Pancreas (tissue), 10 donors: ENCODE measurements around the gene ALX4. TPM values are rescaled to one million over a fixed set of nuclear protein-coding genes. Genes with fewer than 3 reads are reported as not detected.

ENCODE experiments used
- ATAC-seq, 4 donors: fragments of 200-7000 bp; cut with Tn5 transposase; one replicate each; pipeline versions ENCODE4 v1.8.0 to v1.9.1; 2020; ENCODE audit warnings: mild to moderate bottlenecking in 4 of 4, moderate library complexity in 4 of 4
- DNase-seq, 6 donors: peaks; one replicate each; pipeline ENCODE4 v3.0.0-alpha.2; 2020
- FAIRE-seq: peaks from 2 replicates; lab custom pipeline; 2012; peaks lifted over from hg19 to GRCh38; lab: Jason Lieb, UNC
- H3K27ac ChIP-seq, 4 donors: fragments of 200-600 bp; sonication (generic); 1 replicate in 3 of 4; 2 replicates in 1 of 4; pipeline versions ENCODE4 v1.5.0 to v1.8.0; 2020
- H3K27me3 ChIP-seq, 4 donors: fragments of 200-600 bp; one replicate each; pipeline ENCODE4 v1.8.0; 2021
- H3K36me3 ChIP-seq, 3 donors: fragments of 200-600 bp; sonication (generic) in 1 of 3; one replicate each; pipeline versions ENCODE4 v1.5.0 to v1.8.0; 2020 to 2021
- H3K4me1 ChIP-seq, 3 donors: fragments of 200-600 bp; one replicate each; pipeline ENCODE4 v1.8.0; 2021
- H3K4me3 ChIP-seq, 4 donors: fragments of 200-600 bp; sonication (generic) in 2 of 4; one replicate each; pipeline versions ENCODE4 v1.5.0 to v1.8.0; 2020 to 2021
- H3K9me3 ChIP-seq, 4 donors: fragments of 200-600 bp; one replicate each; pipeline ENCODE4 v1.8.0; 2021
- WGBS, 2 donors: extraction: QIAGEN DNeasy Blood & Tissue Kit; methylation state at CpG; one replicate each; pipeline ENCODE4 v1.1.7; 2013; 5-methylcytosine and 5-hydroxymethylcytosine counted together
- intact Hi-C, 3 donors: fragments of 100-400 bp; cut with DNase I; formaldehyde crosslinking; loops; one replicate each; pipeline versions ENCODE4 v1.11.1 to v1.14.2; 2022
- polyA plus RNA-seq, 2 donors: library from polyadenylated mRNA; stranded (reverse); fragments of 200-250 nt; gene quantifications; one replicate each; pipeline ENCODE4 v1.2.3, GENCODE V29; 2013
- total RNA-seq, 6 donors: library from RNA; stranded (reverse); fragmentation: NEBNext Ultra II Directional in 4 of 6; extraction: Animal tissue kit (Norgen Biotek cat#: 25700) in 4 of 6; gene quantifications; one replicate each; pipeline versions ENCODE4 v1.2.1 to v1.2.4, GENCODE V29; 2021 to 2023
- TF ChIP-seq, protein P1 (sequence below), 4 donors: fragments of 200-600 bp; sonication (generic) in 3 of 4; IDR thresholded peaks; one replicate each; pipeline versions ENCODE4 v1.5.0 to v1.8.0; 2021; ENCODE audit warnings: antibody characterized with exemption in 4 of 4
- donor health status: healthy with polysubstance abuse.
- donor health status: DM: no; HTN: no; CAD: no; lungs with moderate emphysema.
- donor health status: DM: no; HTN: no; CAD: no.
- donor health status: control.
- donor health status: control.
- donor health status: Bipolar disorder and iron deficiency.
- donor health status: DM: yes; HTN: yes; CAD: no.
- donor health status: DM: no; HTN: no; CAD: no.
- donor health status: DM: no; HTN: no; CAD: no.
- donor health status: DM: yes; HTN: yes; CAD: no.

Gene ALX4
- total and polyA plus RNA-seq, 8 donors = 0.02 to 0.04 (median 0.03) TPM; not detected in 5

DNA sequence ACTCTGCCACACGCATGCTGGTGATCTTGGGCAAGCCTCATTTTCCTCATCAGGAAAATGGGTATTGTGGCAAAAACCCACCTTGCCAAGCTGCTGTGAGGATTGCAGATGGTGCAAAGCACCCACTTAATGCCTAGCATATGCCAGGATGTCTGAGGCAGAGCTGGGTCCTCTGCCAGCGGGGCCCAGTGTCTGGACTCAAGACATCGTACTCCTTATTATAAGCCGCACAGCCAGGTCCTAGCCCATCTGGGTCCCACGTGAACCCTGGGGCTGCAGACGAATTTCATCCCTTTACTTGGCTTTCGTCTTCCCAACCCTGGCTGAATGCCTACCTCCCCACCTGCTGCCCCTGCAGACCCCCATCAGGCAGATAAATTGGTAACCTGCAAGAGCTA is 34.5 kb upstream of the ALX4 start:
- 76 to 87% methylated on average over 7 of the region's 7 CpGs for WGBS, 2 donors
- ATAC-seq = no peak
- DNase-seq = no peak
- FAIRE-seq = no peak
- H3K27ac ChIP-seq = no peak overlapping the region
- TF ChIP-seq, protein P1, sequence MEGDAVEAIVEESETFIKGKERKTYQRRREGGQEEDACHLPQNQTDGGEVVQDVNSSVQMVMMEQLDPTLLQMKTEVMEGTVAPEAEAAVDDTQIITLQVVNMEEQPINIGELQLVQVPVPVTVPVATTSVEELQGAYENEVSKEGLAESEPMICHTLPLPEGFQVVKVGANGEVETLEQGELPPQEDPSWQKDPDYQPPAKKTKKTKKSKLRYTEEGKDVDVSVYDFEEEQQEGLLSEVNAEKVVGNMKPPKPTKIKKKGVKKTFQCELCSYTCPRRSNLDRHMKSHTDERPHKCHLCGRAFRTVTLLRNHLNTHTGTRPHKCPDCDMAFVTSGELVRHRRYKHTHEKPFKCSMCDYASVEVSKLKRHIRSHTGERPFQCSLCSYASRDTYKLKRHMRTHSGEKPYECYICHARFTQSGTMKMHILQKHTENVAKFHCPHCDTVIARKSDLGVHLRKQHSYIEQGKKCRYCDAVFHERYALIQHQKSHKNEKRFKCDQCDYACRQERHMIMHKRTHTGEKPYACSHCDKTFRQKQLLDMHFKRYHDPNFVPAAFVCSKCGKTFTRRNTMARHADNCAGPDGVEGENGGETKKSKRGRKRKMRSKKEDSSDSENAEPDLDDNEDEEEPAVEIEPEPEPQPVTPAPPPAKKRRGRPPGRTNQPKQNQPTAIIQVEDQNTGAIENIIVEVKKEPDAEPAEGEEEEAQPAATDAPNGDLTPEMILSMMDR (IDR thresholded peaks at IDR 0.05) = no peak
- H3K27me3 ChIP-seq = no peaks in the 10 kb centered on the region
- H3K36me3 ChIP-seq = no peaks in the 10 kb centered on the region
- H3K4me1 ChIP-seq = no peaks in the 10 kb centered on the region
- no peaks in the 10 kb centered on the region for H3K9me3 ChIP-seq
- H3K4me3 ChIP-seq = no peak overlapping the region
- intact Hi-C loops = no loop called here

DNA sequence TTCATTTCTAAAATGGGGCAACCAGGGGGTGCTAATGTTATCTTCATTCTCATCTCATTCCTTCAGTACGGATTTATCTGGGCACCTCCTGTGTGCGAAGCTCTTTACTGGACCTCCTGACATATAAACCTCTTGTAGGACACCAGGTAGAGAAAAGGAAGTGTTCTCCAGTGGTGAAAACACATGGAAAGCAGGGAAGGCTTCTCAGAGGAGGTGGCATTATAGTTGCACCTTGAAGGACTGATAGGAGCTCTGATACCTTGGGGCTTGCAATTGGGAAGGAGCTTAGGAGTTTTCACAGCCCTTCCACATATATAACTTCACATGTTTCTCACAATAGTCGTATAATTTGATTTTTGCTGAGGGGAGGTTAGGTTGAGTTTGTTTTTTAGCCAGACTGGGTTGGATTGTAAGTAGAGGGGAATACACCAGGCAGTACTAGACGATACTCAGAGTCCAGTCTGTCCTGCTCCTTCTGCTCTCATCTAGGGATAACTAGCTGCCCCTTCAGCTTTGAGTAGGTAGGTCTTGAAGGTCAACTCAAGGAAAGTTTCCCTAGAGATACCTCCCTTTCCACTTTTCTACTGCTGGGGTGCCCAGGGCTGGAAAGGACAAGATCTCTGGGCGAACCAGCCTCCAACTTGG is 34.0 kb upstream of the ALX4 start:
- ATAC-seq (no peak), FAIRE-seq (no peak), DNase-seq (no peak)
- intact Hi-C loops = no loop called here
- no peaks in the 10 kb centered on the region for H3K4me1 ChIP-seq
- no peaks in the 10 kb centered on the region for H3K36me3 ChIP-seq
- H3K4me3 ChIP-seq = no peak overlapping the region
- H3K9me3 ChIP-seq = no peaks in the 10 kb centered on the region
- 70 to 76% methylated on average over 5 of the region's 5 CpGs for WGBS, 2 donors
- no peak overlapping the region for H3K27ac ChIP-seq
- TF ChIP-seq, protein P1 (IDR thresholded peaks at IDR 0.05) = no peak
- no peaks in the 10 kb centered on the region for H3K27me3 ChIP-seq

DNA sequence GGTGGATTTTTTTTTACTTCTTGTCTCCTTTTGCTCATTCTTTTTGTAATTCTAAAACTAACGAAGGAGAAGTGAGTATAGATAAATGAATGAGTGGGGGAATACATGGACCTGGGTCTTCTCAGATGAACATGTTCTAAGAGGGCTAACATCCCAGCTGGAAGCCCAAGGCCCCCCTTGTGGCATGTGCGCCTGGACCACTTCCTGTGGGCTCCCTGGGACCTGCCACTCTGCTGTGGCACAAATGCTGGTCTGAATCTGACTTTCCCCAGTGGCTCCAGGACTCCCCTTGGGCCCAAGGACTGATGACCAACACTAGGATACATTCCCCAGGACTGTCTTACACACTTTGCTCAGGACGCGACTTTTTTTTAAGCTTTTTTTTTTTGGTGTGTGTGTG is 32.7 kb upstream of the ALX4 start:
- TF ChIP-seq, protein P1 (IDR thresholded peaks at IDR 0.05) = no peak
- Histone ChIP-seq H3K27ac (no peak overlapping the region), H3K4me3 (no peak overlapping the region), H3K36me3 (no peaks in the 10 kb centered on the region), H3K27me3 (no peaks in the 10 kb centered on the region), H3K4me1 (no peaks in the 10 kb centered on the region), H3K9me3 (no peaks in the 10 kb centered on the region)
- FAIRE-seq (no peak), ATAC-seq (no peak), DNase-seq (no peak)
- intact Hi-C loops = no loop called here
- 73 to 86% methylated on average over 4 of the region's 4 CpGs for WGBS, 2 donors

DNA sequence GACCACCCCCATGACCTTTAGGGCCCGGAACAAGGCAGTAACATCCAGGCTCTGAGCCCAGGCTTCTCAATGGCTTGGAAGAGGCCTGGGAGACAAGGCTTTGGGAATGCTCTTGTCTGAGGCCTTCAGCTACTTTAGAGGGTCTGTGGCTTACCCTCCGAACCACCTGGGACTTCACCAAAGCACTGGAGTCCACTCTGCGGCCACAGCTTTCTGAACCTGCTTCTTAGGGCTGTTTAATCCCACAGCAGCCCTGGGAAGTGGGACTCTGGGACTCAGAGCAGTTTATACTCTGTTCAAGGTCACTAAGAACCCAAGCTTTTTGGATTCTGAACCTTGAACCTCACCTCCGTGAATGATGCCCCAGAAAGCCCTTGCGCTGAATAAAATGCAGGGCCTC is 30.7 kb upstream of the ALX4 start:
- WGBS, 2 donors = 72 to 76% methylated on average over 5 of the region's 5 CpGs
- no peak for FAIRE-seq

DNA sequence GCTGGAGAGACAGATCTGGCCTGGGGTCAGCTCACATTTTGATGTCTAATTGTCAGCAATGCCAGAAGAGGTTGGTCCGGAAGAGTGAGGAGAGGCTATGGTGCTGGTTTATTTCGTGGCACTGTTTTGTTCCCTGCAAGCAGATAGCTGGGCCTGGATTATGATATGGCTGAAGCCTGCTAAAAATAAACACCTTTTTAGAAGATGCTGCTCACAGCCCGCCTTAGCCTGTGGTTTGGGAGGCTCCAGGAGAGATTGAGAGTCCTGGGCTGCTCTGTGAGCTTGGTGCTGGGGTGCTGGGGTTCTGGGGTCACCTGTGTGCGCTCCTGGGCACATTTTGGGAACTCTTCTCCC is 29.6 kb upstream of the ALX4 start:
- H3K27me3 ChIP-seq = peaks cover 0 to 13% (median 1%) of the 10 kb centered on the region in 4 donors
- no peak for DNase-seq
- H3K36me3 ChIP-seq = no peaks in the 10 kb centered on the region
- intact Hi-C loops = no loop called here
- WGBS, 2 donors = 72 to 85% methylated on average over 4 of the region's 4 CpGs
- TF ChIP-seq, protein P1 (IDR thresholded peaks at IDR 0.05) = no peak
- no peak for ATAC-seq
- no peak for FAIRE-seq
- no peaks in the 10 kb centered on the region for H3K4me1 ChIP-seq
- H3K27ac ChIP-seq = no peak overlapping the region
- no peaks in the 10 kb centered on the region for H3K9me3 ChIP-seq
- H3K4me3 ChIP-seq = no peak overlapping the region

More for the DNA sequence above, 30.7 kb upstream of the ALX4 start:
- peaks cover 0 to 8% (median 0%) of the 10 kb centered on the region in 4 donors for H3K27me3 ChIP-seq
- no peak overlapping the region for H3K27ac ChIP-seq
- intact Hi-C loops = no loop called here
- no peak for ATAC-seq
- no peaks in the 10 kb centered on the region for H3K9me3 ChIP-seq
- no peak overlapping the region for H3K4me3 ChIP-seq
- DNase-seq = no peak
- H3K4me1 ChIP-seq = no peaks in the 10 kb centered on the region
- no peaks in the 10 kb centered on the region for H3K36me3 ChIP-seq
- TF ChIP-seq, protein P1 (IDR thresholded peaks at IDR 0.05) = no peak
